ENCODE results near the gene TMEM59L.

DNA sequence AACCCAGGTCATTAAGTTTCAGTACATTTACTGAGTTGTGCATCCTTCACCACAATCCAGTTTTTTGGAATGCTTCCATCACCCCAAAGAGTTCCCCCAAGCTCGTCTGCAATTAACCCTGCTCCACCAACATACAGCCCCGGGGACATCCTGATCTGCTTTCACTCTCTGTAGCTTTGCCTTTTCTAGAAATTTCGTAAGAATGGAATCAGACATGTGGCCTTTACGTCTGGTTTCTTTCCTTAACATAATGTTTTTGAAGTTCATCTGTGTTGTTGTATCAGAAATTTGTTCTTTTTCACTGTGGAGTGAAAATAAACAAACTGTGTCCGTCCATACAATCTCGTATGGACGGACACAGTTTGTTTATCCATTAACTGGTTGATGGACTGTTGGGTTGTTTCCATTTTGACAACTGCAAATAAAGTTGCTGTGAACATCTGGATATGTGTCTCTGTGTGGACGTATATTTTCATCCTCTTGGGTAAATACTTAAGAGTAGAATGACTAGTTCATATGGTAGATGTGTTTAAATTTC, 27.1 kb downstream of the TMEM59L start:
- TF ChIP-seq, protein P1, sequence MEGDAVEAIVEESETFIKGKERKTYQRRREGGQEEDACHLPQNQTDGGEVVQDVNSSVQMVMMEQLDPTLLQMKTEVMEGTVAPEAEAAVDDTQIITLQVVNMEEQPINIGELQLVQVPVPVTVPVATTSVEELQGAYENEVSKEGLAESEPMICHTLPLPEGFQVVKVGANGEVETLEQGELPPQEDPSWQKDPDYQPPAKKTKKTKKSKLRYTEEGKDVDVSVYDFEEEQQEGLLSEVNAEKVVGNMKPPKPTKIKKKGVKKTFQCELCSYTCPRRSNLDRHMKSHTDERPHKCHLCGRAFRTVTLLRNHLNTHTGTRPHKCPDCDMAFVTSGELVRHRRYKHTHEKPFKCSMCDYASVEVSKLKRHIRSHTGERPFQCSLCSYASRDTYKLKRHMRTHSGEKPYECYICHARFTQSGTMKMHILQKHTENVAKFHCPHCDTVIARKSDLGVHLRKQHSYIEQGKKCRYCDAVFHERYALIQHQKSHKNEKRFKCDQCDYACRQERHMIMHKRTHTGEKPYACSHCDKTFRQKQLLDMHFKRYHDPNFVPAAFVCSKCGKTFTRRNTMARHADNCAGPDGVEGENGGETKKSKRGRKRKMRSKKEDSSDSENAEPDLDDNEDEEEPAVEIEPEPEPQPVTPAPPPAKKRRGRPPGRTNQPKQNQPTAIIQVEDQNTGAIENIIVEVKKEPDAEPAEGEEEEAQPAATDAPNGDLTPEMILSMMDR (IDR thresholded peaks at IDR 0.05; ENCODE audit: poor library complexity), result no peak
- TF ChIP-seq EZH2 (IDR thresholded peaks at IDR 0.05; ENCODE audit: borderline replicate concordance) (no peak), EZH2phosphoT487 (IDR thresholded peaks at IDR 0.05; ENCODE audit: low read depth, severe bottlenecking, unreplicated experiment) (no peak)
